Peyer's patch (tissue), 4 donors: ENCODE results near the gene PPDPF.

ENCODE experiments used
- POLR2A ChIP-seq, 2 donors: fragments of 450-650 bp; IDR thresholded peaks; one replicate each; pipeline ENCODE4 v1.5.1; 2017; ENCODE audit warnings: antibody characterized with exemption in 2 of 2, mild to moderate bottlenecking in 2 of 2, moderate library complexity in 2 of 2
- TF ChIP-seq, protein P1 (sequence below), 6 experiments: fragments of 450-650 bp in 4 of 6; fragments of 200-600 bp in 2 of 6; sonication (generic) in 1 of 6; IDR thresholded peaks; one replicate each; pipeline ENCODE4 v1.5.1; 2017 to 2019; ENCODE audit warnings: antibody characterized with exemption in 6 of 6, mild to moderate bottlenecking in 3 of 6, moderate library complexity in 1 of 6

GRCh38 chr20:63502671-63503172 is 17.8 kb upstream of the PPDPF start:
- TF ChIP-seq, protein P1, sequence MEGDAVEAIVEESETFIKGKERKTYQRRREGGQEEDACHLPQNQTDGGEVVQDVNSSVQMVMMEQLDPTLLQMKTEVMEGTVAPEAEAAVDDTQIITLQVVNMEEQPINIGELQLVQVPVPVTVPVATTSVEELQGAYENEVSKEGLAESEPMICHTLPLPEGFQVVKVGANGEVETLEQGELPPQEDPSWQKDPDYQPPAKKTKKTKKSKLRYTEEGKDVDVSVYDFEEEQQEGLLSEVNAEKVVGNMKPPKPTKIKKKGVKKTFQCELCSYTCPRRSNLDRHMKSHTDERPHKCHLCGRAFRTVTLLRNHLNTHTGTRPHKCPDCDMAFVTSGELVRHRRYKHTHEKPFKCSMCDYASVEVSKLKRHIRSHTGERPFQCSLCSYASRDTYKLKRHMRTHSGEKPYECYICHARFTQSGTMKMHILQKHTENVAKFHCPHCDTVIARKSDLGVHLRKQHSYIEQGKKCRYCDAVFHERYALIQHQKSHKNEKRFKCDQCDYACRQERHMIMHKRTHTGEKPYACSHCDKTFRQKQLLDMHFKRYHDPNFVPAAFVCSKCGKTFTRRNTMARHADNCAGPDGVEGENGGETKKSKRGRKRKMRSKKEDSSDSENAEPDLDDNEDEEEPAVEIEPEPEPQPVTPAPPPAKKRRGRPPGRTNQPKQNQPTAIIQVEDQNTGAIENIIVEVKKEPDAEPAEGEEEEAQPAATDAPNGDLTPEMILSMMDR (IDR thresholded peaks at IDR 0.05) = no peak
- TF ChIP-seq POLR2A (IDR thresholded peaks at IDR 0.05) = no peak
